DOHH2 (cell line): ENCODE measurements around the gene TREH.
"Not testable (repeated sequence)": the region's sequence is repeated elsewhere in the genome, so short reads cannot be mapped to it uniquely, and the experiment has no call there.

Experiments
- EZH2phosphoT487 ChIP-seq: fragments of 200-600 bp; sonication (generic); IDR thresholded peaks from 2 replicates; pipeline ENCODE4 v1.6.1; 2017; ENCODE audit warnings: borderline replicate concordance, mild to moderate bottlenecking, antibody characterized with exemption, low read length, moderate library complexity, mixed read lengths
- TF ChIP-seq, protein P1 (sequence below): fragments of 200-600 bp; sonication (generic); IDR thresholded peaks from one replicate; pipeline ENCODE4 v1.5.1; 2014; ENCODE audit warnings: antibody characterized with exemption, mild to moderate bottlenecking, low read depth, low read length; ENCODE audit not compliant: poor library complexity, severe bottlenecking

DNA sequence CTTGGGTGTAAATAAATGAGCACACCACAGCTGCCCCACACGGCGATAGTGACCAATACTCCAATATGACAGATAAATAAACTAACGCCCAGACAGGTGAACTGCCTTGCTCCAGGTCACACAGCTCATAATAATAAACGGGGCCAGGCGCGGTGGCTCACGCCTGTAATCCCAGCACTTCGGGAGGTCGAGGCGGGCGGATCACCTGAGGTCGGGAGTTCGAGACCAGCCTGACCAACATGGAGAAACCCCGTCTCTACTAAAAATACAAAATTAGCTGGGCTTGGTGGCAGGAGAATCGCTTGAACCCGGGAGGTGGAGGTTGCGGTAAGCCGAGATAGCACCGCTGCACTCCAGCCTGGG, 68.0 kb downstream of the TREH start:
- TF ChIP-seq, protein P1, sequence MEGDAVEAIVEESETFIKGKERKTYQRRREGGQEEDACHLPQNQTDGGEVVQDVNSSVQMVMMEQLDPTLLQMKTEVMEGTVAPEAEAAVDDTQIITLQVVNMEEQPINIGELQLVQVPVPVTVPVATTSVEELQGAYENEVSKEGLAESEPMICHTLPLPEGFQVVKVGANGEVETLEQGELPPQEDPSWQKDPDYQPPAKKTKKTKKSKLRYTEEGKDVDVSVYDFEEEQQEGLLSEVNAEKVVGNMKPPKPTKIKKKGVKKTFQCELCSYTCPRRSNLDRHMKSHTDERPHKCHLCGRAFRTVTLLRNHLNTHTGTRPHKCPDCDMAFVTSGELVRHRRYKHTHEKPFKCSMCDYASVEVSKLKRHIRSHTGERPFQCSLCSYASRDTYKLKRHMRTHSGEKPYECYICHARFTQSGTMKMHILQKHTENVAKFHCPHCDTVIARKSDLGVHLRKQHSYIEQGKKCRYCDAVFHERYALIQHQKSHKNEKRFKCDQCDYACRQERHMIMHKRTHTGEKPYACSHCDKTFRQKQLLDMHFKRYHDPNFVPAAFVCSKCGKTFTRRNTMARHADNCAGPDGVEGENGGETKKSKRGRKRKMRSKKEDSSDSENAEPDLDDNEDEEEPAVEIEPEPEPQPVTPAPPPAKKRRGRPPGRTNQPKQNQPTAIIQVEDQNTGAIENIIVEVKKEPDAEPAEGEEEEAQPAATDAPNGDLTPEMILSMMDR = not testable (repeated sequence)
- not testable (repeated sequence) for TF ChIP-seq EZH2phosphoT487
